HG02885 (cell line): ENCODE results near the gene FAM120A.
"Not testable (repeated sequence)": the region's sequence is repeated elsewhere in the genome, so short reads cannot be mapped to it uniquely, and the experiment has no call there.

ENCODE experiments used
- ATAC-seq: cut with Tn5 transposase; IDR thresholded peaks from one replicate; pipeline ENCODE4 v1.9.1; 2021; ENCODE audit warnings: mild to moderate bottlenecking; ENCODE audit not compliant: unreplicated experiment, poor library complexity

Gene FAM120A, protein sequence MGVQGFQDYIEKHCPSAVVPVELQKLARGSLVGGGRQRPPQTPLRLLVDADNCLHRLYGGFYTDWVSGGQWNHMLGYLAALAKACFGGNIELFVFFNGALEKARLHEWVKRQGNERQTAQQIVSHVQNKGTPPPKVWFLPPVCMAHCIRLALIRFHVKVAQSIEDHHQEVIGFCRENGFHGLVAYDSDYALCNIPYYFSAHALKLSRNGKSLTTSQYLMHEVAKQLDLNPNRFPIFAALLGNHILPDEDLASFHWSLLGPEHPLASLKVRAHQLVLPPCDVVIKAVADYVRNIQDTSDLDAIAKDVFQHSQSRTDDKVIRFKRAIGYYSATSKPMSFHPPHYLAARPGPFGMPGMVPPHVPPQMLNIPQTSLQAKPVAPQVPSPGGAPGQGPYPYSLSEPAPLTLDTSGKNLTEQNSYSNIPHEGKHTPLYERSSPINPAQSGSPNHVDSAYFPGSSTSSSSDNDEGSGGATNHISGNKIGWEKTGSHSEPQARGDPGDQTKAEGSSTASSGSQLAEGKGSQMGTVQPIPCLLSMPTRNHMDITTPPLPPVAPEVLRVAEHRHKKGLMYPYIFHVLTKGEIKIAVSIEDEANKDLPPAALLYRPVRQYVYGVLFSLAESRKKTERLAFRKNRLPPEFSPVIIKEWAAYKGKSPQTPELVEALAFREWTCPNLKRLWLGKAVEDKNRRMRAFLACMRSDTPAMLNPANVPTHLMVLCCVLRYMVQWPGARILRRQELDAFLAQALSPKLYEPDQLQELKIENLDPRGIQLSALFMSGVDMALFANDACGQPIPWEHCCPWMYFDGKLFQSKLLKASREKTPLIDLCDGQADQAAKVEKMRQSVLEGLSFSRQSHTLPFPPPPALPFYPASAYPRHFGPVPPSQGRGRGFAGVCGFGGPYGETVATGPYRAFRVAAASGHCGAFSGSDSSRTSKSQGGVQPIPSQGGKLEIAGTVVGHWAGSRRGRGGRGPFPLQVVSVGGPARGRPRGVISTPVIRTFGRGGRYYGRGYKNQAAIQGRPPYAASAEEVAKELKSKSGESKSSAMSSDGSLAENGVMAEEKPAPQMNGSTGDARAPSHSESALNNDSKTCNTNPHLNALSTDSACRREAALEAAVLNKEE

DNA sequence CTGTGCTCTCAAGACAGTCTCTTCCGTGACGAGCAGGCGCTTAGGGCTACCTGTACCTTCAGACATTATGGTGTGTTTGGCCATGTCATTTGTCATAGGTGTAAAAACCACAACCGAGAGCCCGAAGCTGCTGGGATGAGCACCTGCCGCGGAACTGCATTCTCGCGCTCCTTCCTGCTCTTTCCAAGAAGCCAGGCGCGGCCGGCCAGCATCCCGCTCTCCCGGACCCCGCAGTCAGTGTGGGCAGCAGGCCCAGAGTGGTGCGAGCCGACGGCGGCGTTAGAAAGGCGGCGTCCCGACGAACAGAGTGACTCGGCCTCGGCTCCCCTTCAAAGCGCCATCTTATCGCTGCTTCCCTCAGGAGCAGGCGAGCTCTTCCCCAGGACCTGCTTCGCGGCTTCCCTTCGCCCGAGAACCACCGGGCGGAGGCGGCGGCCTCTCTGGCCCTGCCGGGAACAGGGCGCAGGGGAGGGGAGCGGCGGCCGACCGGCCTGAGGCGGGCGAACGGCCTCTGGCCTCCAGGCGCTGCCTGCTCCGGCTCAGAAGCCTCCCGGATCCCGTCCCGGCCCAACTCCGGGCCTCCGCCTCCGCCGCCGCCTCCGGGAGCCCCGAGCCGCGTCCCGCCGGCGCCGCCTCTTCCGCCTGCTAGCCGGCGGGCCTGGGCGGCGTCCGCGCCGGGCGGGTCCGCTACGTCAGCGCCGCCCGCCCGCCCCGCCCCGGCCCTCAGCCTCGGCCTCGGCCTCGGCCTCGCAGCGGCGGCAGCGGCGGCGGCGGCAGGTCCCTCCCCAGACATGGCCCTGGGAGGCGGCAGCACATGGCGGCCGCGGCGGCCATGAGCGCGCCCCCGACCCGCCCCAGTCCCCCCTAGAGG is at the start of gene FAM120A:
FAM120A (plus strand) TSS at position 741 of the 871 bp plus-strand sequence. CDS start 231 bp downstream, outside the sequence.
- peak; percentile 69 for ATAC-seq

DNA sequence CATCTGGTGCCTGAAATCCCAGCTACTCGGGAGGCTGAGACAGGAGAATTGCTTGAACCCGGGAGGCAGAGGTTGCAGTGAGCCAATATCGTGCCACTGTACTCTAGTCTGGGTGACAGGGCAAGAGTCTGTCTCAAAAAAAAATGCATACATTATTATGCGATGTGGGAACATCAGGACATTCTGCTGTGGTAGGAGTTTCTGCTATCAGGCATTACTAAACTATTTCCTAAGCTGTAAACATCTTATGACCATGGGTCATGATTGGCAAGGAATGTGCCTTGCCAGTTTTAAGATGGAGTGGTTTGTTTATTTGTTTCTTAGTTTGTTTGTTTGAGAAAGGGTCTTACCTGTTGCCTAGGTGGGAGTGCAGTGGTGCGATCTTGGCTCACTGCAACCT is 45.1 kb upstream of the FAM120A start:
- ATAC-seq = no peak

DNA sequence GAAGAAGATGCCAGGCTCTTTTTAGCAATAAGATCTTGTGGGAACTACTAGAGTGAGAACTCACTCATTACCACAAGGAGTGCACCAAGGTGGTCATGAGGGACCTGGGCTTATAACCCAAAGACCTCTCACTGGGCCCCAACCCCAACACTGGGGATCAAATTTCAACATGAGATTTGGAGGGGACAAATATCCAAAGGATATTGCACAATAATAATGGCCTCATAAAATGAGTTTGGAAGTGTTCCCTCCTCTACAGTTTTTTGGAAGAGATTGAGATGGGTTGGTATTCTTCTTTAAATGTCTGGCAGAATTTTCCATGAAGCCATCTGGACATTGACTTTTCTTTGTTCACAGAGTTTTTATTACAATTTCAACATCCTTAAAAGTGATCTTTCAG is 38.0 kb upstream of the FAM120A start:
- no peak for ATAC-seq

DNA sequence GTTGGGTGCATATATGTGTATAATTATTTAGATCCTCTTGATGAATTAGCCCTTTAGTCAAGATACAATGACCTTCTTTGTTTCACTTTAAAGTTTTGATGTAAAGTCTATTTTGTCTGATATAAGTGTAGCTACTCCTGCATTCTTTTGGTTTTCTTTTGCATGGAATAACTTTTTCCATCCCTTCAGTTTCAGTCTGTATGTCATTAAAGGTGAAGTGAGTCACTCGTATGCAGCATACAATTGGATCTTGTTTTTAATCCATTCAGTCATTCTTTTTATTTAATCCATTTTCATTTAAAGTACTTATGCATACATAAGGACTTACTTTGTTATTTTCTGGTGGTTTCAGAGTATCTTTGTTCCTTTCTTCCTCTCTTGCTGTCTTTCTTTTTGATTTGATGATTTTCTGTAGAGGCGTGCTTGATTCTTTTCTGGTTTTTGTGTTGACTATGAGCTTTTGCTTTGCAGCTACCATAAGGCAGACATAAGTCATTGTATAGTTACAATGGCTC is 36.3 kb upstream of the FAM120A start:
- no peak for ATAC-seq

DNA sequence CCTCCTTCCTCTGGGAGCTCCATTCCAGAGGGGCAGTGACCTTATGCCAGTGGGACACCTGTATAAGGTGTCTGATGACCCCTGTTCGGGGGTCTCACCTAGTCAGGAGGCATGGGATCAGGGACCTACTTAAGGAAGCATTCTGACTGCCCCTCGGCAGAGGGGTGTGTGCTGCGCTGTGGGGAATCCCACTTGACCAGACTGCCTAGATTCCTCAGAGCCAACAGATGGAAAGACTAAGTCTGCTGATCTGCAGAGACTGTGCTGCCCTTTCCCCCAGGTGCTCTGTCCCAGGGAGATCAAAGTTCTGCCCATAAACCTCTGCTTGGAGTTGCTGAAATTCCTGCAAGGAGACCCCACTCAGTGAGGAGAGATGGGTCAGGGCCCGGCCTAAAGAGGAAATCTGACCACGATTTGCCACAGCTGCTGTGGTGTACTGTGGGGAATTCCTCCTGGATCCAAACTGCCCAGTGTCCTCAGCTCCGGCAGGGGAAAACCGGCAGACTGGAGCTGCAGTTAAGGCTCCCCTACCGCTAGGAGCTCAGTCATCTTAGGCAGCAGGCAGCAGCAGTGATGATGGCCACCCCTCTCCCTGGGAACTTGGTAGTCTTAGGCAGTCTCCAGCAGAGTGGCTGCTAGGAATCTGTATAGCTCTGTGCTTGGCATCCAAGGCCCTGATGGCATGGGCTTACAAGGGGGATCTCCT is 34.8 kb upstream of the FAM120A start:
- no peak for ATAC-seq

DNA sequence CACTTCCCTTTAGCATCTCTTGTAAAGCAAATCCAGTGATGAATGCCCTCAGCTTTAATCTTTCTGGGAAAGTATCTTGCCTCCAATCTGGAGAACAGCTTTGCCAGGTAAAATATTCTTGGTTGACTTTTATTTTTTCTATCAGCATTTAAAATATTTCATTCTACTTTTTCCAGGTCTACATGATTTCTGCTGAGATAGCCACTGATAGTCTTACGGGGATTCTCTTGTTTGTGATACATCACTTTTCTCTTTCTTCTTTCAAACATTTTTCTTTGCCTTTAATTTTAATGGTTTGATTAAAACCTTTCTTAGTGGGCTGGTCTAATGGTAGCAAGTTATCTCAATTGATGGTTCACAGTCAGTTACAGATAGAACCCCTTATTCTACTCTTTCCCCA is 33.9 kb upstream of the FAM120A start:
- no peak for ATAC-seq

DNA sequence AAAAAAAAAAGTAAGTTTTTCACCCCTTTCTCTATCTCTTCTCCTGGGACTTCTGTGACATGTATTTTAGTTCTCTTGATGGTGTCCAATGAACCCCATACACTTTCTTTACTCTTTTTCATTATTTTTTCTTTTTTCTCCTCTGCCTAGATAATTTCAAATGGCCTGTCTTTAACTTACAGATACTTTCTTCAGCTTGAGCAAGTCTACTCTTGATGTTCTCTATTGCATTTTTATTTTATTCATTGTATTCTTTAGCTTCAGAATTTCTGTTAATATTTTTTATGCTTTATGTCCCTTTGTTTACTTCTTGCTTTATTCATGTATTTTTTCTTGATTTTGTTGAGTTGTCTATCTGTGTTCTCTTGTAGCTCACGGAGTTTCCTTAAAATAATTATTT is 32.5 kb upstream of the FAM120A start:
- no peak for ATAC-seq

DNA sequence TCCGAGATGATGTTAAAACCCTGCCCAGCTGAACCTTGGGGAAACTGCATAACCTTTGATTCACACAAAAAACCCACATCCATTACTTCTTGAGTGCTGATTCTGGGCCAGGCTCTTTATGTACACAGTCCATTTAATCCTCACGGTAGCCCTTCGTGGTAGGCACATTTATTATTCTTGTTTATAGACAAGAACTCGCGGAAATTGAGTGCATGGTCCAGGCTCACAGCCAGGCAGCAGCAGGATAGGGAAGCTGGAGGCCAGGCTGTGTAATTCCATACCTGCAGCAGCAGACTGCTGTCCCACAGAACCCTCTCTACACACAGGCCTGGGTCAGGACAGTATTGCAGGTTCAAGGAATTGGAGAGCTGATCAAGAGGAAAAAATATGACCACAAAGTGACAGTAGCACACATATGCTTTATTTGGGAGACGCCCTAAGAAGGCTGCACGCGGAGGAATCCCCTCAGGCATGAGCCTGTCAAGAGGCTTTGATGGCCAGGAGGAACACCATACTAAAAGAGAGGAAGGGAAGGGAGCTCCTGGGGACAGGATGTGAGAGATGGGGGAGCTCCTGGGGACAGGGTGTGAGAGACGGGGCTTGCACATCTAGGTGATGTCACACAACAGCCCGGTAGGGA is 28.4 kb upstream of the FAM120A start:
- ATAC-seq = no peak

DNA sequence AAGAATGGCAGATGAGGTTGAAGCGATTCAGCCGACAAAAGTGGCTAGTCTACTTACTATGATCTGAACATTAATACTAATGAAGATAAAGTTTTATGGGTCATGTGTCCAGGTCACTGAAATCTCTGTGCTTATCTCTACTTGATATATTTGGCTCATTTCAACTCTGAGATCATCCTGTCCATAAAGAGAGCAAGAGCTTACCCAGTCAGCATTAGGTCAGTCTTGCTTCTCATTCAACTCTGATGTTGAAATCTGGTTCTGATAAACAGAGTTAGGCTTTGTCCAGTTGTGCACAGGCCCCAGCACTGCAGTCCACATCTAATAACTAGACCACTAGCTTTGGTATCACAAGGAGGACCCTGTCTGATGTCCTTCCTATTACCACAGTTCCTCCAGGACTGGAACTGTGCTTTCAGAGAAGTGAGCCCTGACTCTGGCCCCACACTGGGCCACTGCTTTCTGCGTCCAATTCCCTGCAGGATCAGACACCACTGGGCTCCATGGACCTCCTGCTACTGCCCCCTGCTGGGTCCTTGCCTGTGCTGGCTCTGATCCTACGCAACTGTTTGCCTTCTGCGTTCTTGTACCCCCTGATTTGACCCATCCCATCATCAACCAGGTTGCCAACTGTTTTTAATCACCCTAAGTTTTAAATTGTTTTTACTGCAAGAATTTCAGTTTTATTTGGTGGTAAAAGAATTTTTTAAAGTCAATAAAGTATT is 23.7 kb upstream of the FAM120A start:
- no peak for ATAC-seq

DNA sequence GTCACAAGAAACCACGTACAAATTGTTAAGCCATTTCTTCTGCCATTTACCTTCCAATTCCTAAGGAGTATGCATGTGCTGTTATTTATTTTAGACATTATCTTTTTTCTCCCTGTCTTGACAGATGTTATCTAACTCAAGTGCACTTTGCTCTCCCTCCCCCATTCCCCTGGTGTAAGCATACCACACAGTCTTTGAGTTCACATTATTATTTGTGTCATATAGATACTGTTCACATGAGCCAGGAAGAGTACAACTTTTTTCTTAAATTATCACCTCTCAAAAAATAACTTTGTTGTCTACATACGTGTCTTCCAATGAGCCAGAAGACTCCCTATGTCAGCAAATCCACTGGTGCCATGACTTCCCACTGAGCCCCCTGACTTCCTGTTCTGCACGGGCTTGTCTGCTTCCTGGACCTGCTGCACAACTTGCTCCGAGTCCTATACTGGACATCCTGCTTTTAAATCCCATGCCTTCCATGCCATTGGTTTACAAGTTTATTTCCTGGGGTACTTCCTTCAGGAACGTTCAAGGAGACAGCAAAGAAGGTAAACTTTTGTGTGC is 19.9 kb upstream of the FAM120A start:
- ATAC-seq = no peak

DNA sequence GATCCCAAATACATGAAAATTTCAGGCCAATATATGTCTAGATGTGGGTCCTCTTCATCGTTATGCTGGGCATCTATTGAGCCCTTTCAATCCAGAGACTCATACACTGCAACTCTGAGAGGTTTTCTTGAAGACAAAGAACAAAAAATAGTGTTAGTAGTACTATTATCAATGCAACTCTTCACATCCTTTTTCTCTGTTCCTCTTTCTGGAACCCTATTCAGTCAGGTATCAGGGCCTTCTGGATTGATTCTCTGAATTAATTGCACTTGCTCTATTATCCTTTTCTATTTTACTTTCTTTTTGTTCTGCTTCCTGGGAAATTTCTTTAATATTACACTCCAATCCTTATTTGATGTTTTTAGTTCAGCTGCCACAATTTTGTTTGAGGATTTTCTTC is 18.5 kb upstream of the FAM120A start:
- ATAC-seq = no peak

DNA sequence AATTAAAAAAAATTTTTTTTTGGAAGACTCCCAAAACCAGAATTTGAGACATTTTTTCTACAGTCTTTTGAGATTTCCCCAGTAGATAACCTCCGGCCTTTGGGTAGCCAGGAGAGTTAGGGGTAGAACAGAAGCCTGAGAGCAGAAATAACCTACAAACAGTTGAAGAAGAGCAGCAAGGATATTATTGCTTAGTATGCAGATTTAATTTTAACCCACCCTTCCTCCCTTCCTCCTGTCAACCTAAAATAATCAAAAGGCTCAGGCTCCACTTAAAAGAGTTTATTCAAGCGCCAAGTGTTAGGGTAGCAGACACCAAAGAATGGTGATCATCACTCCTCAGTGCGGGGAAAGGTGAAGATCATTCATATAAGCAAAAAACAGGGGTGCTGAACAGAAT is 17.4 kb upstream of the FAM120A start:
- no peak for ATAC-seq

DNA sequence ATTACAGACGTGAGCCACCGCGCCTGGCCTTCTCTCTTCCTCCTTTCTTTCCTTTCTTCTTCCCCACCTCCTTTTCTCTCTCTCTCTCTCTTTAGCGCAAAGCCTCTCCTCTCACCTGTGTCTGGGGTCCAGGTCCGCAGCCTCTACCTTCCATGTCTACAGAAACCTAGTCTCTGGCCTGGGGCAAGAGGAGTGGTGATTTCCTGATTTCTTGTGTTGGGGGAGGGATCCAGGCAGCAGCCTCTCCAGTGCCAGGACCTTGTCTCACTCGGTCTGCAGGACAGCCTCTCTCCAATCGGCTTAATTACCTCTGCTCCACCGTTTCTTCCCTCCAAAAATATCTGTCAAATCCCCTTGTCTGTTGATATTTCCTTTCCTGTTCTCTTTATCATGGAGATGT is 16.1 kb upstream of the FAM120A start:
- ATAC-seq = no peak

DNA sequence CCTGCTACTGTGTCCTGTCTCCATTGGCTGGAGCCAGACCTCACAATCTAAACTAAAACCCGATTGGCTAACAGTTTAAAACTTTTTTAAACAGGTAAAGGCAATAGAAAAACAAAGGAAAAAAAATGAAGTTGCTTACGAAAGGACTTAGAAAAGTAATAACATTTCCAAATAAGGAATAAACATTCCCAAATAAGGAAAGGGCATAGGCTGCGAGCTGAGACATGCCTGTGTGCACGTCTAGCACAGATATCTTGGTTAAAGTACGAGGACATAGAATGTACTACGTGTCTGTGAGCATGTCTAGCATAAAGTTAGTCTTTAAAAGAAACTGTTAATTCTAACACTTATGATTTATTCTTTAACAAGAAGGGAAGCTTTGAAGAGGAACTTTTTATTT is 15.3 kb upstream of the FAM120A start:
- no peak for ATAC-seq

DNA sequence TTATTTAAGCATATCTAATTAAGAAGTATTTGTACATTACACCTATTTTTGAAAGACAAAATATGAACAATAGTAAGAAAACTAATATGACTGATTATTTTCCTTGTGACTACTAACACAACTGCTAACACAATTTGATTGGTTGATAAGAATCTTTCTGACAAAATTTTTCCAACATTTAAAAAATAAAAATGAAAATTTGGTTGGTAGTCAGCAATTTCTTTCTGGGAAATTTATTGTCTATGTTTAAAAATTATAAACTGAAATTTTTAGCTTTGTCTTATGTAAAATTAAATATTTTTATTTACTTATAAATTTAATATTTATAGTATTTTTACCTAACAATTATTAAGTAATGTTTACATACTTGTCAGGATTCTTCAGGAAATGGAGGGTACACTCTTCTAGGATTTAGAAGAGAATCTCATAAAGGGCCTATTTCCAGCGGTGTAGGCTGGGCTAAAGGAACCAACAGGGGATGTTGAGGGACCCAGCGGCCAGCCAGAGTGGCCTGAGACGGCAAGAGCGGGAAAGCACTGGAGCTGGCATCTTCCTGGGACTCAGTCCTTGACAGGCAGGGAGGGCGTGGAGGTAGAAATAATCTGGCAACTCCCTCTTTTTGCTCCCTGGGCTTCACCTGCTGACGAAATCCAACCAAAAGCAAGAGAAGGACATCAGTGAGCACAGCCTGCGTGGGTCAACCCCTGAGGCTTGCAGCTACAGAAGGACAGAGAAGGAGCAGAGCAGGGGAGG is 14.7 kb upstream of the FAM120A start:
- no peak for ATAC-seq

DNA sequence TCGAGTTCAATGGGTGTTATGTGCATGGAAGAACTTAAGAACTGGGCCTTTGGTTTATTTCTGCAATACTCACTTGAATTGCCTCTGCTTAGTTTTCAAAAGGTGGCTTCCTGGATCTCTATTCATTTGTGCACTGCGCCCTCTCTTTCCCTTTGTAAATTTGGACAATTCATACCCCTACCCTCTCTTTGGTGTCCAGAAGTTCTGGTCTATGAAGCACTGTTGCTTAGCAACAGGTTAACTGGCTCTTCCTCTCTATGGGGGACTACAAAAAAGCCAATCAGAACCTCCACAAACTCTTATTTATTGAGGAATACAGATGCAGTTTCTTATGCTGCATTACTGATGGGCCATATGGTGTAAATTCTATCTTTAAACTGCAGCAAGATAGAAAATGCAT is 13.5 kb upstream of the FAM120A start:
- no peak for ATAC-seq

DNA sequence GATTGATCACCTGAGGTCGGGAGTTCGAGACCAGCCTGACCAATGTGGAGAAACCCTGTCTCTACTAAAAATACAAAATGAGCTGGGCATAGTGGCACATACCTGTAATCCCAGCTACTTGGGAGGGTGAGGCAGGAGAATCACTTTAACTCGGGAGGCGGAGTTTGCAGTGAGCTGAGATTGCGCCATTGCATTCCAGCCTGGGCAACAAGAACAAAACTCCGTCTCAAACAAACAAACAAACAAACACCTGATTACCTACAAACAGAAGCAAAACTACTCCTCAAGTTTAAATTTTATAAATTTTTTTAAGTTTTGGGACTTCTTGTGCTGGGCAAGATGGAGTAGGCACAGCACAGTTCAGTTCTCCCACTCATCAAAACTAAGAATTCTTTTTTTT is 12.2 kb upstream of the FAM120A start:
- ATAC-seq = not testable (repeated sequence)
